ENCODE measurements around the gene FAM234A. TPM values are rescaled to one million over a fixed set of nuclear protein-coding genes. Genes with fewer than 3 reads are reported as not detected.
"Not testable (repeated sequence)": the region's sequence is repeated elsewhere in the genome, so short reads cannot be mapped to it uniquely, and the experiment has no call there.

The FAM234A gene
- total RNA-seq, 1 donor from 2014 or later: 11.3 TPM

DNA sequence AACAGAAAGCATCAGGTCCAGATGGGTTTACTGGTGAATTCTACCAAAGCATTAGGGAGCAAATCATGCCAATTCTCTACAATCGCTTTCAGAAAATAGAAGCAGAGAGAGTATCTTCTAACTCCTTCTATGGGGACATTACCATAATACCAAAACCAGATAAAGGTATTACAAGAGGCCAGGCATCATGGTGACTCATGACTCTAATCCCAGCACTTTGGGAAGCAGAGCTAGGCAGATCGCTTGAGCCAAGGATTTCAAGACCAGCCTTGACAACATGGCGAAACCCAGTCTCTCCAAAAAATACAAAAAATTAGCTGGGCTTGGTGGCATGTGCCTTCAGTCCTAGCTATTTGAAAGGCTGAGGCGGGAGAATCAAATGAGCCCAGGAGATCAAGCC, 31.4 kb upstream of the FAM234A start:
- Histone ChIP-seq H3K4me3 (ENCODE audit: low read depth, low read length) (no peak overlapping the region), H3K27me3 (ENCODE audit: control insufficient read depth, insufficient read depth, low read length) (no peaks in the 10 kb centered on the region), H3K36me3 (ENCODE audit: control insufficient read depth, insufficient read depth, low read length) (peaks cover 19% of the 10 kb centered on the region)
- DNase-seq (ENCODE audit: low read depth) (no peak), FAIRE-seq (no peak)
- TF ChIP-seq, protein P1, sequence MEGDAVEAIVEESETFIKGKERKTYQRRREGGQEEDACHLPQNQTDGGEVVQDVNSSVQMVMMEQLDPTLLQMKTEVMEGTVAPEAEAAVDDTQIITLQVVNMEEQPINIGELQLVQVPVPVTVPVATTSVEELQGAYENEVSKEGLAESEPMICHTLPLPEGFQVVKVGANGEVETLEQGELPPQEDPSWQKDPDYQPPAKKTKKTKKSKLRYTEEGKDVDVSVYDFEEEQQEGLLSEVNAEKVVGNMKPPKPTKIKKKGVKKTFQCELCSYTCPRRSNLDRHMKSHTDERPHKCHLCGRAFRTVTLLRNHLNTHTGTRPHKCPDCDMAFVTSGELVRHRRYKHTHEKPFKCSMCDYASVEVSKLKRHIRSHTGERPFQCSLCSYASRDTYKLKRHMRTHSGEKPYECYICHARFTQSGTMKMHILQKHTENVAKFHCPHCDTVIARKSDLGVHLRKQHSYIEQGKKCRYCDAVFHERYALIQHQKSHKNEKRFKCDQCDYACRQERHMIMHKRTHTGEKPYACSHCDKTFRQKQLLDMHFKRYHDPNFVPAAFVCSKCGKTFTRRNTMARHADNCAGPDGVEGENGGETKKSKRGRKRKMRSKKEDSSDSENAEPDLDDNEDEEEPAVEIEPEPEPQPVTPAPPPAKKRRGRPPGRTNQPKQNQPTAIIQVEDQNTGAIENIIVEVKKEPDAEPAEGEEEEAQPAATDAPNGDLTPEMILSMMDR (IDR thresholded peaks at IDR 0.05; ENCODE audit: insufficient read depth, low read length, severe bottlenecking): no peak

DNA sequence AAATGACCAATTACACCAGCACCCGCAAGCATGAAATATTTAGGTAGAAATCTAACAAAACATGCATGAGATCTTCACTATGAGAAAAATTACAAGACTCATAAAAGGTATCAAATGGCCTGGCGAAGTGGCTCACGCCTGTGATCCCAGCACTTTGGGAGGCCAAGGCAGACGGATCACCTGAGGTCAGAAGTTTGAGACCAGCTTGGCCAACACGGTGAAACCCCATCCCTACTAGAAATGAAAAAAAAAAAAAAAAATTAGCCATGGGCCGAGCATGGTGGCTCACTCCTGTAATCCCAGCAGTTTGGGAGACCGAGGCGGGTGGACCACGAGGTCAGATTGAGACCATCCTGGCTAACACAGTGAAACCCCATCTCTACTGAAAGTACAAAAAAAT, 30.6 kb upstream of the FAM234A start:
- not testable (repeated sequence) for DNase-seq (ENCODE audit: low read depth); FAIRE-seq; H3K27me3 ChIP-seq (ENCODE audit: control insufficient read depth, insufficient read depth, low read length); H3K4me3 ChIP-seq (ENCODE audit: low read depth, low read length)
- H3K36me3 ChIP-seq (ENCODE audit: control insufficient read depth, insufficient read depth, low read length): peaks cover 16% of the 10 kb centered on the region

DNA sequence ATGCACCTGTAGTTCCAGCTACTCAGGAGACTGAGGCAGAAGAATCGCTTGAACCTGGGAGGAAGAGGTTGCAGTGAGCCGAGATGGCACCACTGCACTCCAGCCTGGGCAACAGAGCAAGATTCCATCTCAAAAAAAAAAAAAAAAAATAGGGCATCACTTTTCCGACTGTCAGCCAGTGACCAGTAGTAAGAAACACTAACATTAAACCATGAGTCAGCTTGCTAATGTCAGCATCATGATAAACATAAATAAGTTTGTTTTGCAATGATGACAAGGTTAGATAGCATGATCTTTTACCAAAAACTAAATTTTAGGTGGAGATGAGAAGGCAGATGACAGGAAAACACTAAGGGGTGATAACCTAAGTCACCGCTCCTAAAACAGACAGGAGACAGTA, 25.3 kb upstream of the FAM234A start:
- H3K27me3 ChIP-seq (ENCODE audit: control insufficient read depth, insufficient read depth, low read length); H3K4me3 ChIP-seq (ENCODE audit: low read depth, low read length); FAIRE-seq; DNase-seq (ENCODE audit: low read depth): not testable (repeated sequence)
- H3K36me3 ChIP-seq (ENCODE audit: control insufficient read depth, insufficient read depth, low read length): peaks cover 21% of the 10 kb centered on the region

DNA sequence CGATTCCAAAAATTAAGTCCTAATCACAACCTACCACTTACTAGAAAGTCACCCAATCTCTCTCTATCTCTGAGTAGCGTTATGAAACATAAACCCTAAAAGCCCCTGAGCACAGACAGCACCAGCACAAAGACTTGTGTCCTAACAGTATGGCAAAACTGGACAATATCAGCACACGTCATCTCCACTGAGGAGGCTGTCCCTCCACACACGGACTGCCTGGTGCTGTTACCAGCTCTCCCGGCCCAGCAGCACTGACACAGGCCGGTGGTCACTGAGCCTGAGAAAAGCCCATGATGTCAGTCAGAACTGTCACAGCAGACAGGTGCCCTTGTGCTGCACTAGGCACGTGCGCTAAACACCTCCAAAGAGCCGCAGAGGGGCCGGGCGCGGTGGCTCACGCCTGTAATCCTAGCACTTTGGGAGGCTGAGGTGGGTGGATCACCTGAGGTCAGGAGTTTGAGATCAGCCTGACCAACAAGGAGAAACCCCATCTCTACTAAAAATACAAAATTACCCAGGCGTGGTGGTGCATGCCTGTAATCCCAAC, 22.9 kb upstream of the FAM234A start:
- not testable (repeated sequence) for H3K4me3 ChIP-seq (ENCODE audit: low read depth, low read length); FAIRE-seq; DNase-seq (ENCODE audit: low read depth); H3K27me3 ChIP-seq (ENCODE audit: control insufficient read depth, insufficient read depth, low read length)
- H3K36me3 ChIP-seq (ENCODE audit: control insufficient read depth, insufficient read depth, low read length): peaks cover 14% of the 10 kb centered on the region

DNA sequence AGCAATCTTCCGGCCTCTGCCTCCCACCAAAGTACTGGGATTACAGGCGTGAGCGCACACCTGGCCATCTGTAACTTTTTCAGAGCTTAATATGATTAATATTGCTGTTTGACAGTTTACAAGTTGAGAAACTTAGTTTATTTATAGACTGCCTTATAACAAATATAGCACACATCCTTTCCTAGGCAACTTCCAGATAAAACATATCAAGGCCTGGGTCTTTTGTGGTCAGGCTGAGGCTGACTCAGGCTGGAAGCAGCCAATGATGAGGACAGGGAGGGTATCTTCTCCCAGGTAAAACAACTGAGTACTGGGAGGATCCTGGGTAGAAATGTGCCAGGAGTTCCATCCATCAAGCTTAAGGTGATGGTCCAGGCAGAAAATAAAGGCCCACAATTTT, 21.6 kb upstream of the FAM234A start:
- Histone ChIP-seq H3K4me3 (ENCODE audit: low read depth, low read length) (no peak overlapping the region), H3K36me3 (ENCODE audit: control insufficient read depth, insufficient read depth, low read length) (peaks cover 12% of the 10 kb centered on the region), H3K27me3 (ENCODE audit: control insufficient read depth, insufficient read depth, low read length) (no peaks in the 10 kb centered on the region)
- peak; percentile 1 for DNase-seq (ENCODE audit: low read depth)
- FAIRE-seq: no peak
- TF ChIP-seq, protein P1 (IDR thresholded peaks at IDR 0.05; ENCODE audit: insufficient read depth, low read length, severe bottlenecking): no peak

DNA sequence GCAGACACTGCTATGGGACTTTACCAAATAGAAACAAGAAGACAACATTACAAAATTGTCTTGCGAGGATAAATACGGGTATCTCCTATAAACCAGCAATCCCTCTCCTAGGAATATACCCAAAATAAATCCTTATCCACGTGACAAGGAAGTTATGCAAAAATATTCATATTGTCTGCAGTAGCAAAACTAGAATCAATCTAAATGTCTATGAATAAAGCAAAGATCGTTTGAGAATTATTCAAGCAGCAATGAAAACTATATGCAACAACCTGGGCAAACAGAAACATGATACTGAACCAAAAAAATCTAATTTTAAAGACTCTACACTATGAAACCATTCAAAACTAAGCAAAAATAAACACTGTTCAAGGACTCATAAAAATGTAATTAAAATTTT, 14.6 kb upstream of the FAM234A start:
- Histone ChIP-seq H3K4me3 (ENCODE audit: low read depth, low read length) (no peak overlapping the region), H3K27me3 (ENCODE audit: control insufficient read depth, insufficient read depth, low read length) (no peaks in the 10 kb centered on the region), H3K36me3 (ENCODE audit: control insufficient read depth, insufficient read depth, low read length) (peaks cover 16% of the 10 kb centered on the region)
- DNase-seq (ENCODE audit: low read depth) (no peak), FAIRE-seq (no peak)
- TF ChIP-seq, protein P1 (IDR thresholded peaks at IDR 0.05; ENCODE audit: insufficient read depth, low read length, severe bottlenecking): no peak

DNA sequence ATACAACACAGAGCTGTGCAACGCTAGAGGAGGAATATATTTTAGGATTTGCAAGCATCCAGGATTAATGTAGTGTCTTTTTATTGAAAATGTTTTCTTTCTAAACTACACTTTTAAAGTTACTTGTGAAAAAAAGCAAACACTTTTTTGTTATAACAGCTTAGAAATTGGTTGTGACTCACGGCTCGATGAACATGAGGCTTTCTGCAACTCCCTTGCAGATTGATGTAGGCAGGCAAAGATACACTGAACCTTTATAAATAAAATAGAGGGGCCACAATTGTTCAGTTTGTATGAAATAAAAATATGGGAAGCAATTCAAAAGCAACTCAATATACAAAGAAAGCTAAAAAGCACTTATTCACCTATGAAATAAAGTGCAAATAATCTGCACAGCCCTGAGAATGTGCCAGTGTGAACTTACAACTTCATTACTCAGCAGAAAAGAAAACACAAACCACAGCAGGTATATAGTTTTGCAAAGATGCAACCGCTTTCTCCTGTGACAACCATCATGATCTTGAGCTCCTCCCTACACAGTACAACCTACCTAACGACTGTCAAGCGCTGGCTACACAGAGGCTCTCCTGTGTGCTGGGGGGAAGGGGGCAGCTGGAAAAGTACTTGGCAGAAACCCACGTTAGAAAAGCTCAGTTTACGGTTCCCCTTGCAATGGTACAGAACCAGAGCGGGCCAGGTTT, 6.3 kb upstream of the FAM234A start:
- FAIRE-seq (no peak), DNase-seq (ENCODE audit: low read depth) (peak; percentile 20)
- H3K36me3 ChIP-seq (ENCODE audit: control insufficient read depth, insufficient read depth, low read length): peaks cover 10% of the 10 kb centered on the region
- peak overlapping the region; percentile 75 for H3K4me3 ChIP-seq (ENCODE audit: low read depth, low read length)
- TF ChIP-seq, protein P1 (IDR thresholded peaks at IDR 0.05; ENCODE audit: insufficient read depth, low read length, severe bottlenecking): no peak
- H3K27me3 ChIP-seq (ENCODE audit: control insufficient read depth, insufficient read depth, low read length): no peaks in the 10 kb centered on the region
